Lower leg skin (tissue), 3 donors: ENCODE data around the gene AFF1.

ENCODE experiments used
- POLR2A ChIP-seq, 2 donors: fragments of 450-650 bp; IDR thresholded peaks; one replicate each; pipeline ENCODE4 v1.6.1; 2016 to 2017; ENCODE audit warnings: antibody characterized with exemption in 2 of 2, mild to moderate bottlenecking in 1 of 2, moderate library complexity in 1 of 2
- TF ChIP-seq, protein P1 (sequence below), 3 donors: fragments of 450-650 bp; IDR thresholded peaks; one replicate each; pipeline ENCODE4 v1.5.1; 2016; ENCODE audit warnings: antibody characterized with exemption in 3 of 3, mild to moderate bottlenecking in 3 of 3, moderate library complexity in 2 of 3

DNA sequence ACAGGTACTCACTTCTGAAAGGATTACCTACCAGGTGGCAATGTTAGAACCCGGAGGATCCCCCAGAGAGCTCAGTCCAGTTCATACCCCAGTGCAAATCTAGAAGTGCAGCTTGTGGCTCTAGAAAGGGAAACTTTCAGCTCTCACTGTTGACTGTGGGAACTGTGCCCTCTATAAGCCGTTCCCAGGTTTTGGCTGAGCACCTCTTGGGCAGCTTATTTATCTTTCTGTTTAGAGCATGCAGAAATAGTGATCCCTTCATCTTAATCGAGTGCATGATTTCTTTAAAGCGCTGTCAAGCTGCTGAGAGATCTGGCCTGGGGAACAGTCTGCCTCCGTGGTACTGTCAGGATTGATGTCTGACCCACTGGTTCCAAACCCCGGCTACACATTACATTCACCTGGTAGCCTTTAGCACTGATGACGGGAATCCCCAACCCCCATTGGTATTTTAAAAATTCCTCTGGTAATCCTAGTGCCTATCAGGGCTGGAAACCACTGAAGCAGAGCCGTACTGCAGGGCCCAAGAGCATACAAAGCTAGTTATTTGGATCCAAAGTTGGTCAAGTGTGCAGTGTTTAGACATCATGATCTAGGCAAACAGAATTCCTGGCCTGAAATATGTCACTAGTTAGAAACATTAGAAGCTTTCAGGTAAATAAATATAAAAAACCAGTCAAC is 182.4 kb downstream of the AFF1 start:
- TF ChIP-seq, protein P1, sequence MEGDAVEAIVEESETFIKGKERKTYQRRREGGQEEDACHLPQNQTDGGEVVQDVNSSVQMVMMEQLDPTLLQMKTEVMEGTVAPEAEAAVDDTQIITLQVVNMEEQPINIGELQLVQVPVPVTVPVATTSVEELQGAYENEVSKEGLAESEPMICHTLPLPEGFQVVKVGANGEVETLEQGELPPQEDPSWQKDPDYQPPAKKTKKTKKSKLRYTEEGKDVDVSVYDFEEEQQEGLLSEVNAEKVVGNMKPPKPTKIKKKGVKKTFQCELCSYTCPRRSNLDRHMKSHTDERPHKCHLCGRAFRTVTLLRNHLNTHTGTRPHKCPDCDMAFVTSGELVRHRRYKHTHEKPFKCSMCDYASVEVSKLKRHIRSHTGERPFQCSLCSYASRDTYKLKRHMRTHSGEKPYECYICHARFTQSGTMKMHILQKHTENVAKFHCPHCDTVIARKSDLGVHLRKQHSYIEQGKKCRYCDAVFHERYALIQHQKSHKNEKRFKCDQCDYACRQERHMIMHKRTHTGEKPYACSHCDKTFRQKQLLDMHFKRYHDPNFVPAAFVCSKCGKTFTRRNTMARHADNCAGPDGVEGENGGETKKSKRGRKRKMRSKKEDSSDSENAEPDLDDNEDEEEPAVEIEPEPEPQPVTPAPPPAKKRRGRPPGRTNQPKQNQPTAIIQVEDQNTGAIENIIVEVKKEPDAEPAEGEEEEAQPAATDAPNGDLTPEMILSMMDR (IDR thresholded peaks at IDR 0.05), result no peak
- no peak for TF ChIP-seq POLR2A (IDR thresholded peaks at IDR 0.05)
